ENCODE data around the gene NDST1.

GRCh38 chr5:150559701-150560100 is 51.8 kb downstream of the NDST1 start:
- TF ChIP-seq GATA3 (IDR thresholded peaks at IDR 0.05; ENCODE audit: low read depth, low read length) (no peak), GATA2 (IDR thresholded peaks at IDR 0.05; ENCODE audit: low read depth, low read length) (no peak)

Measured in SH-SY5Y (cell line).